PC-3 (cell line): Measurements from ENCODE around the gene YWHAQ. TPM values are rescaled to one million over a fixed set of nuclear protein-coding genes. Genes with fewer than 3 reads are reported as not detected.

ENCODE experiments used
- ATAC-seq: fragments of 200-7000 bp; cut with Tn5 transposase; 2 replicates; pipeline ENCODE4 v1.9.1; 2020; ENCODE audit warnings: mild to moderate bottlenecking, moderate library complexity
- BruUV-seq: library from RNA; stranded (reverse); fragments of 400-500 nt; replicated peaks from 2 replicates; lab custom pipeline; 2021; lab: Mats Ljungman, UMichigan
- CTCF ChIA-PET: fragments of 300-600 bp; sonication (Branson Sonifier 250); formaldehyde crosslinking; loops from one replicate; lab custom pipeline; 2022; ENCODE audit warnings: antibody characterized with exemption; lab: Charles Lee
- POLR2A ChIA-PET: fragments of 300-600 bp; sonication (Branson Sonifier 250); formaldehyde crosslinking; loops from one replicate; lab custom pipeline; 2022; ENCODE audit warnings: antibody characterized with exemption; ENCODE audit not compliant: unreplicated experiment; lab: Charles Lee
- DNase-seq: peaks from one replicate; pipeline ENCODE4 v3.0.0-alpha.2; 2015
- H2AFZ ChIP-seq: fragments of 300-600 bp; sonication (generic); 2 replicates; pipeline ENCODE4 v1.6.0; 2016; ENCODE audit warnings: antibody characterized with exemption, low read length
- H3F3A ChIP-seq: fragments of 300-600 bp; sonication (generic); one replicate; pipeline ENCODE4 v1.6.0; 2017; ENCODE audit warnings: antibody characterized with exemption, low read length, control low read depth, mild to moderate bottlenecking; ENCODE audit not compliant: unreplicated experiment
- H3K27ac ChIP-seq: fragments of 300-600 bp; sonication (generic); 2 replicates; pipeline ENCODE4 v1.5.1; 2016; ENCODE audit warnings: mild to moderate bottlenecking, low read length
- H3K27me3 ChIP-seq: fragments of 300-600 bp; sonication (generic); 2 replicates; pipeline ENCODE4 v1.6.1; 2016; ENCODE audit warnings: low read length, mixed read lengths
- H3K36me3 ChIP-seq: fragments of 300-600 bp; sonication (generic); 2 replicates; pipeline ENCODE4 v1.6.1; 2016; ENCODE audit warnings: low read depth, mixed run types, low read length, mixed read lengths
- H3K4me1 ChIP-seq: fragments of 300-600 bp; sonication (generic); 2 replicates; pipeline ENCODE4 v1.5.1; 2016; ENCODE audit warnings: low read length; ENCODE audit not compliant: insufficient read depth
- H3K4me2 ChIP-seq: fragments of 300-600 bp; sonication (generic); 2 replicates; pipeline ENCODE4 v1.6.0; 2016; ENCODE audit warnings: low read length
- H3K4me3 ChIP-seq: fragments of 300-600 bp; sonication (generic); 2 replicates; pipeline ENCODE4 v1.5.1; 2016; ENCODE audit warnings: mild to moderate bottlenecking, low read length, mixed read lengths
- H3K79me2 ChIP-seq: fragments of 300-600 bp; sonication (generic); 2 replicates; pipeline ENCODE4 v1.6.1; 2017; ENCODE audit warnings: low read length, mixed read lengths
- H3K9ac ChIP-seq: fragments of 300-600 bp; sonication (generic); 2 replicates; pipeline ENCODE4 v1.6.0; 2016; ENCODE audit warnings: mild to moderate bottlenecking, low read length
- H3K9me2 ChIP-seq: fragments of 300-600 bp; sonication (generic); replicated peaks from 2 replicates; pipeline ENCODE4 v1.6.1; 2016; ENCODE audit warnings: mixed run types, low read length, mixed read lengths
- H3K9me3 ChIP-seq: fragments of 300-600 bp; sonication (generic); 2 replicates; pipeline ENCODE4 v1.6.1; 2016; ENCODE audit warnings: low read length, mixed read lengths
- H4K20me1 ChIP-seq: fragments of 300-600 bp; sonication (generic); 2 replicates; pipeline ENCODE4 v1.6.1; 2016; ENCODE audit warnings: low read length, mixed read lengths
- EZH2 ChIP-seq: fragments of 300-600 bp; sonication (generic); IDR thresholded peaks from one replicate; pipeline ENCODE4 v1.6.1; 2017; ENCODE audit warnings: antibody characterized with exemption, mild to moderate bottlenecking, low read length; ENCODE audit not compliant: unreplicated experiment
- EZH2phosphoT487 ChIP-seq: fragments of 300-600 bp; sonication (generic); IDR thresholded peaks from 2 replicates; pipeline ENCODE4 v1.6.1; 2018; ENCODE audit warnings: mild to moderate bottlenecking, antibody characterized with exemption, low read length, borderline replicate concordance
- intact Hi-C: fragments of 100-400 bp; cut with micrococcal nuclease; formaldehyde crosslinking; loops from 2 replicates; pipeline ENCODE4 v1.9.0; 2023
- total RNA-seq: library from RNA; depleted of rRNA; stranded (reverse); fragments of >200 nt; gene quantifications from 2 replicates; pipeline ENCODE4 v1.2.3, GENCODE V29; 2014
- TF ChIP-seq, protein P1 (sequence below): fragments of 300-600 bp; sonication (generic); conservative IDR thresholded peaks from 2 replicates; pipeline ENCODE4 v1.5.1; 2017; ENCODE audit warnings: antibody characterized with exemption, low read depth, mild to moderate bottlenecking, low read length

The YWHAQ gene
- total RNA-seq, 1 experiment from 2014 or later, result 377 TPM

DNA sequence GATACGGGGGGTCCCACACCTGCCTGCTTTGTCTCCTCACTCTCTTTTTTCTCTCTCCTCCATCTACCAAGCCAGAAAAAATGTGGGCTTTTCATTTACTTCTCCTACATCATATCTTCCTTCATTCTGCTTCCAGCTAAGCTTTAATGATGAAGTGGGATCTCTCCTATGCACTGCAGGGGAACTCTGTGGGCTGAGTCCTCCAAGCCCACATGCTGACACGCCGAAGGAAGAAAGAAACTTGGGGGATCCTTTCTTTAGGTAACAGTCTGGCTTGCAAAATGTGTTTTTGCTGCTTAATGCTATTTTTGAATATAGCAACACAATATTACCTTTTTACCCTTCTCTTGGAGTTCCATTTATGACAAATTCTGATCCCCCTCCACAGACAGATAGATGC lies 33.6 kb upstream of the YWHAQ start:
- POLR2A ChIA-PET, result no interaction called here
- no TSS peak for BruUV-seq
- no peaks in the 10 kb centered on the region for H3K27me3 ChIP-seq
- no peaks in the 10 kb centered on the region for H3K79me2 ChIP-seq
- DNase-seq, result no peak
- H3K9ac ChIP-seq, result no peak overlapping the region
- no peak overlapping the region for H3K4me3 ChIP-seq
- CTCF ChIA-PET, result no interaction called here
- no peaks in the 10 kb centered on the region for H3F3A ChIP-seq
- no peak overlapping the region for H3K27ac ChIP-seq
- peaks cover 10% of the 10 kb centered on the region for H3K4me1 ChIP-seq
- no peak for ATAC-seq
- no peaks in the 10 kb centered on the region for H4K20me1 ChIP-seq
- H3K9me2 ChIP-seq, result no peaks in the 10 kb centered on the region
- H3K4me2 ChIP-seq, result no peak overlapping the region
- H3K36me3 ChIP-seq, result no peaks in the 10 kb centered on the region
- intact Hi-C loops, result no loop called here
- TF ChIP-seq, protein P1, sequence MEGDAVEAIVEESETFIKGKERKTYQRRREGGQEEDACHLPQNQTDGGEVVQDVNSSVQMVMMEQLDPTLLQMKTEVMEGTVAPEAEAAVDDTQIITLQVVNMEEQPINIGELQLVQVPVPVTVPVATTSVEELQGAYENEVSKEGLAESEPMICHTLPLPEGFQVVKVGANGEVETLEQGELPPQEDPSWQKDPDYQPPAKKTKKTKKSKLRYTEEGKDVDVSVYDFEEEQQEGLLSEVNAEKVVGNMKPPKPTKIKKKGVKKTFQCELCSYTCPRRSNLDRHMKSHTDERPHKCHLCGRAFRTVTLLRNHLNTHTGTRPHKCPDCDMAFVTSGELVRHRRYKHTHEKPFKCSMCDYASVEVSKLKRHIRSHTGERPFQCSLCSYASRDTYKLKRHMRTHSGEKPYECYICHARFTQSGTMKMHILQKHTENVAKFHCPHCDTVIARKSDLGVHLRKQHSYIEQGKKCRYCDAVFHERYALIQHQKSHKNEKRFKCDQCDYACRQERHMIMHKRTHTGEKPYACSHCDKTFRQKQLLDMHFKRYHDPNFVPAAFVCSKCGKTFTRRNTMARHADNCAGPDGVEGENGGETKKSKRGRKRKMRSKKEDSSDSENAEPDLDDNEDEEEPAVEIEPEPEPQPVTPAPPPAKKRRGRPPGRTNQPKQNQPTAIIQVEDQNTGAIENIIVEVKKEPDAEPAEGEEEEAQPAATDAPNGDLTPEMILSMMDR, result no peak
- TF ChIP-seq EZH2 (no peak), EZH2phosphoT487 (no peak)
- no peak overlapping the region for H2AFZ ChIP-seq
- no peaks in the 10 kb centered on the region for H3K9me3 ChIP-seq

DNA sequence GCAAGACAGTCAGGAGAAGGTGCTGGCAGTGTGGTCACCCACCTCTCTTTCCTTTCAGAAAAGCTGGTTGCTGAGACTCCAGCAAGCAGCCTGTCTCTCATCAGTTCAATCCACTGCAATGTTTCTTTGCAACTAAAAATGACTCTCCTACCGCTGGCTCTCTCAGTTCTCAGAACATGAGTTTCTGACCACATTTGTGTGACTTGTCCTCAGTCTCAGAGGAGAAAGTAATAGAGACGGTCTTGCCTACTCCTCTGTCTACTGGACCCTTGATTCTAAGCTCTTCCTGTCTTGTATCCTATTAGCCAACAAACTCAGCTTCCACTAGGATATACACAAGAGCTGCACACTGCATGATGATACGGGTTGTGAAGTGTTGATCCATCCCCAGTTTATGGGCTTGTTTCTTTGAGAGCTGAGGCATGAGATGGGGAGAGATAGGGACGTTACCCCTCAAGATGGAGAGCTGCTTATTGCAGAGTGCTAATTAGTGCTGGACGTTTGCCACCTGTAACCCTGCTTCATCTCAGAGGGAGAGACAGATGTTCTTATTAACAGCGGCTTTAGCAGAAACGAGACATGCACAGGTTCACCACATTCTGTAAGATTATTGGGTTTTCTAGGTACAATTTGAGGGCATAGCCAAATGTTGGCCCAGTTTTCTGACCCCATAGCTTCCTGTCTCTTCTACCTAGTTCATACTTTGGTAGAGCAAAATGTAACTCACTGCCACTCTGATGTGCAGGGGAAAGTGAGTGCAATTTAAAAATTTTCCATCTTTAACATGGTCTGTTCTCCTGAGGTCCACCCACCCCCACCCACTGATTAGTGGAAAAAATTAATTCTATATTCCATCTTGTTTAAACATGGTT lies 32.4 kb upstream of the YWHAQ start:
- no peaks in the 10 kb centered on the region for H3K9me3 ChIP-seq
- ATAC-seq (no peak), DNase-seq (no peak)
- no peaks in the 10 kb centered on the region for H4K20me1 ChIP-seq
- ChIA-PET POLR2A (no interaction called here), CTCF (no interaction called here)
- no peaks in the 10 kb centered on the region for H3K9me2 ChIP-seq
- no TSS peak for BruUV-seq
- H3K4me2 ChIP-seq, result no peak overlapping the region
- no peak overlapping the region for H2AFZ ChIP-seq
- H3K4me1 ChIP-seq, result peaks cover 10% of the 10 kb centered on the region
- H3K27me3 ChIP-seq, result no peaks in the 10 kb centered on the region
- no peaks in the 10 kb centered on the region for H3K36me3 ChIP-seq
- TF ChIP-seq EZH2 (no peak), EZH2phosphoT487 (no peak)
- TF ChIP-seq, protein P1, result no peak
- H3K27ac ChIP-seq, result no peak overlapping the region
- no peak overlapping the region for H3K9ac ChIP-seq
- H3K4me3 ChIP-seq, result no peak overlapping the region
- no peaks in the 10 kb centered on the region for H3F3A ChIP-seq
- intact Hi-C loops, result no loop called here
- H3K79me2 ChIP-seq, result no peaks in the 10 kb centered on the region

DNA sequence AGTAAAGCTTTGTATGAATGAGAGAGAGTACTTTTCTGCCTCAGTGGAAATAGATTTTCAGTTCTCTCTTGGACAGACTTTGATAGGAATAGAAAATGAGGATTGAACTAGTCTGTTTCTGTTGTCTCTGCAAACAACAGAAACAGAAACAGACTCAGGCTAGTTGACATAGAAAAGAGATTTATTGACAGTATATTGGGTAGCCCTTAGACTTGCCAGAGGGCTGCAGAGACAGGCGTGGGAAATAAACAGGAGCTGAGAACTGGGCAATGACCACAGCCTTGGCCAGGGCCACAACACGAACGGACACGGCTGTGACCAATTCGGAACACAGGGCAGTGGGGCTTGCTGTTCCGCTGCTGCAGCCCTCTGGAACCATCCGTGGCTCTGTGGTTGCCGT lies 30.5 kb upstream of the YWHAQ start:
- Histone ChIP-seq H3K27me3 (no peaks in the 10 kb centered on the region), H3K4me1 (peaks cover 20% of the 10 kb centered on the region), H3K36me3 (no peaks in the 10 kb centered on the region), H3K4me2 (no peak overlapping the region), H3K9me3 (no peaks in the 10 kb centered on the region), H4K20me1 (no peaks in the 10 kb centered on the region), H3K79me2 (no peaks in the 10 kb centered on the region), H3K9me2 (no peaks in the 10 kb centered on the region), H3K27ac (no peak overlapping the region), H2AFZ (no peak overlapping the region), H3K9ac (no peak overlapping the region), H3K4me3 (no peak overlapping the region), H3F3A (no peaks in the 10 kb centered on the region)
- POLR2A ChIA-PET, result no interaction called here
- intact Hi-C loops, result no loop called here
- CTCF ChIA-PET, result no interaction called here
- no peak for ATAC-seq
- TF ChIP-seq, protein P1, result no peak
- TF ChIP-seq EZH2 (no peak), EZH2phosphoT487 (no peak)
- DNase-seq, result no peak
- no TSS peak for BruUV-seq
